SK-N-SH (cell line): ENCODE measurements around the gene FSIP1. TPM values are rescaled to one million over a fixed set of nuclear protein-coding genes. Genes with fewer than 3 reads are reported as not detected.

Experiments
- CTCF ChIA-PET: fragments of 300-600, 350-600 bp; formaldehyde crosslinking; extraction: SDS; loops from one replicate; lab custom pipeline; 2021; lab: Yijun Ruan, JAX
- POLR2A ChIA-PET: fragments of 350-600 bp; sonication (Branson Sonifier 250); formaldehyde crosslinking; extraction: SDS; loops from one replicate; lab custom pipeline; 2020; ENCODE audit warnings: antibody characterized with exemption, inconsistent platforms; lab: Yijun Ruan, JAX
- DNase-seq: peaks from one replicate; pipeline ENCODE4 v3.0.0; 2012
- H2AFZ ChIP-seq: fragments of 200-600 bp; sonication (generic); 2 replicates; pipeline ENCODE4 v1.8.1; 2016; ENCODE audit warnings: antibody characterized with exemption, mild to moderate bottlenecking, low read depth
- H3F3A ChIP-seq: fragments of 200-600 bp; sonication (generic); replicated peaks from 2 replicates; pipeline ENCODE3; 2016; ENCODE audit warnings: antibody characterized with exemption, mild to moderate bottlenecking; ENCODE audit not compliant: insufficient read depth
- H3K27ac ChIP-seq, 2 experiments: fragments of 200-500 bp in 1 of 2; fragments of 200-600 bp in 1 of 2; sonication (Bioruptor generic) in 1 of 2; sonication (generic), shearing (Covaris generic) in 1 of 2; 2 replicates each; pipeline versions ENCODE4 v1.5.1 to v1.6.1; 2014 to 2016; ENCODE audit warnings: low read depth in 2 of 2, inconsistent platforms in 1 of 2, low read length in 1 of 2, mild to moderate bottlenecking in 1 of 2, mixed read lengths in 1 of 2
- H3K27me3 ChIP-seq: fragments of 200-600 bp; sonication (generic), shearing (Covaris generic); 2 replicates; pipeline ENCODE4 v1.6.1; 2016; ENCODE audit warnings: mixed run types; ENCODE audit not compliant: insufficient read depth
- H3K36me3 ChIP-seq, 2 experiments: fragments of 200-500 bp in 1 of 2; fragments of 200-600 bp in 1 of 2; sonication (Bioruptor generic) in 1 of 2; sonication (generic) in 1 of 2; replicated peaks in 1 of 2; 2 replicates each; pipeline versions ENCODE3 to v1.5.1; 2014 to 2016; ENCODE audit warnings: low read length in 1 of 2, mild to moderate bottlenecking in 1 of 2; ENCODE audit not compliant: insufficient read depth in 2 of 2, control insufficient read depth in 1 of 2
- H3K4me1 ChIP-seq, 2 experiments: fragments of 200-500 bp in 1 of 2; fragments of 200-600 bp in 1 of 2; sonication (Bioruptor generic) in 1 of 2; sonication (generic), shearing (Covaris generic) in 1 of 2; 2 replicates each; pipeline versions ENCODE4 v1.5.1 to v1.6.1; 2014 to 2016; ENCODE audit warnings: low read depth in 1 of 2, low read length in 1 of 2, mixed run types in 1 of 2; ENCODE audit not compliant: insufficient read depth in 2 of 2, control insufficient read depth in 1 of 2
- H3K4me2 ChIP-seq: fragments of 200-600 bp; sonication (generic), shearing (Covaris generic); 2 replicates; pipeline ENCODE4 v1.6.1; 2017; ENCODE audit warnings: mixed run types
- H3K4me3 ChIP-seq, 2 experiments: fragments of 200-500 bp in 1 of 2; fragments of 200-600 bp in 1 of 2; sonication (Bioruptor generic) in 1 of 2; sonication (generic), shearing (Covaris generic) in 1 of 2; 2 replicates each; pipeline versions ENCODE4 v1.5.1 to v1.8.1; 2014 to 2016; ENCODE audit warnings: low read depth in 2 of 2, inconsistent platforms in 1 of 2, low read length in 1 of 2, mild to moderate bottlenecking in 1 of 2, mixed read lengths in 1 of 2, moderate library complexity in 1 of 2
- H3K79me2 ChIP-seq: fragments of 200-600 bp; sonication (generic); 2 replicates; pipeline ENCODE4 v1.8.1; 2017; ENCODE audit warnings: mild to moderate bottlenecking; ENCODE audit not compliant: insufficient read depth
- H3K9ac ChIP-seq: fragments of 200-600 bp; sonication (generic); 2 replicates; pipeline ENCODE4 v1.6.1; 2017; ENCODE audit warnings: mixed run types
- H3K9me2 ChIP-seq: fragments of 200-600 bp; sonication (generic); 2 replicates; pipeline ENCODE4 v1.6.1; 2017; ENCODE audit warnings: mixed run types
- H3K9me3 ChIP-seq: fragments of 200-600 bp; sonication (generic); 2 replicates; pipeline ENCODE4 v1.6.1; 2017; ENCODE audit warnings: mixed run types, mild to moderate bottlenecking, moderate library complexity
- H4K20me1 ChIP-seq: fragments of 200-600 bp; sonication (generic); 2 replicates; pipeline ENCODE4 v1.6.1; 2017; ENCODE audit warnings: mild to moderate bottlenecking, mixed run types; ENCODE audit not compliant: insufficient read depth
- CTCF ChIP-seq: fragments of 200-600 bp; sonication (generic); IDR thresholded peaks from 2 replicates; pipeline ENCODE4 v1.6.1; 2017; ENCODE audit warnings: antibody characterized with exemption, mild to moderate bottlenecking, moderate library complexity
- EP300 ChIP-seq, 2 experiments: IDR thresholded peaks; 2 replicates each; pipeline versions ENCODE4 v1.4.0 to v1.6.1; 2012; ENCODE audit warnings: borderline replicate concordance in 1 of 2, low read depth in 1 of 2, low read length in 1 of 2
- EZH2phosphoT487 ChIP-seq: fragments of 200-600 bp; sonication (generic); IDR thresholded peaks from 2 replicates; pipeline ENCODE4 v1.6.1; 2017; ENCODE audit warnings: low read depth, mixed run types, mild to moderate bottlenecking, antibody characterized with exemption, moderate library complexity, borderline replicate concordance
- FOSL2 ChIP-seq: IDR thresholded peaks from 2 replicates; pipeline ENCODE4 v1.4.0; 2012; ENCODE audit warnings: low read depth, mild to moderate bottlenecking, moderate library complexity, borderline replicate concordance
- FOXJ3 ChIP-seq: sonication (generic); formaldehyde crosslinking; IDR thresholded peaks from 2 replicates; pipeline ENCODE4 v1.5.1; 2020; ENCODE audit warnings: mild to moderate bottlenecking, missing genetic modification reagents
- GABPA ChIP-seq: IDR thresholded peaks from 2 replicates; pipeline ENCODE4 v1.4.0; 2012; ENCODE audit warnings: low read depth, mild to moderate bottlenecking
- IRF3 ChIP-seq: fragments of 150-350 bp; IDR thresholded peaks from 2 replicates; pipeline ENCODE4 v1.6.1; 2016; ENCODE audit warnings: mild to moderate bottlenecking, low read depth, low read length
- NFIC ChIP-seq: IDR thresholded peaks from 2 replicates; pipeline ENCODE4 v1.4.0; 2012; ENCODE audit warnings: borderline replicate concordance
- POLR2AphosphoS5 ChIP-seq: IDR thresholded peaks from 2 replicates; pipeline ENCODE4 v1.6.1; 2012; ENCODE audit warnings: low read depth, low read length
- RAD21 ChIP-seq: IDR thresholded peaks from 2 replicates; pipeline ENCODE4 v1.6.1; 2012; ENCODE audit warnings: mild to moderate bottlenecking, low read length
- RCOR1 ChIP-seq: fragments of 150-350 bp; IDR thresholded peaks from 2 replicates; pipeline ENCODE4 v1.6.1; 2017; ENCODE audit warnings: antibody characterized with exemption, low read length
- REST ChIP-seq: IDR thresholded peaks from 2 replicates; pipeline ENCODE4 v1.6.1; 2012; ENCODE audit warnings: mild to moderate bottlenecking, low read depth, low read length, moderate library complexity
- TCF12 ChIP-seq: IDR thresholded peaks from 2 replicates; pipeline ENCODE4 v1.4.0; 2012
- TEAD4 ChIP-seq: IDR thresholded peaks from 2 replicates; pipeline ENCODE4 v1.4.0; 2012; ENCODE audit warnings: mild to moderate bottlenecking, borderline replicate concordance; ENCODE audit not compliant: insufficient read depth
- USF1 ChIP-seq: IDR thresholded peaks from 2 replicates; pipeline ENCODE4 v1.4.0; 2012; ENCODE audit warnings: low read depth, borderline replicate concordance
- YY1 ChIP-seq: IDR thresholded peaks from 2 replicates; pipeline ENCODE4 v1.4.0; 2012; ENCODE audit warnings: low read depth, mild to moderate bottlenecking
- WGBS: methylation state at CpG from one replicate; pipeline ENCODE4 v1.1.6; 2017; ENCODE audit warnings: low lambda C conversion rate; 5-methylcytosine and 5-hydroxymethylcytosine counted together
- polyA plus RNA-seq, 3 experiments: library from polyadenylated mRNA; depleted of rRNA; stranded (reverse); fragments of >200 nt; gene quantifications; 2 replicates each; pipeline ENCODE4 v1.2.3, GENCODE V29; 2012

FSIP1 gene
- polyA plus RNA-seq, 1 of the 3 experiments (the other 2 are of a cell fraction) = 0.43 TPM

- Histone ChIP-seq H4K20me1 (no peaks in the 10 kb centered on the region), H3K36me3 (no peaks in the 10 kb centered on the region), H3K27ac (peak overlapping the region; percentile 53 to 68; a peak in 3 of 4 replicates), H3K9me2 (no peaks in the 10 kb centered on the region), H3K4me3 (no peak overlapping the region), H3K9ac (no peak overlapping the region; the same call in 1 of the 2 replicates), H3K4me1 (peaks cover 4 to 19% of the 10 kb centered on the region in 2 experiments), H3K9me3 (no peaks in the 10 kb centered on the region), H3F3A (peaks cover 19% of the 10 kb centered on the region), H3K4me2 (peak overlapping the region; percentile 26; the same call in 1 of the 2 replicates), H3K27me3 (no peaks in the 10 kb centered on the region), H3K79me2 (no peaks in the 10 kb centered on the region), H2AFZ (peak overlapping the region; percentile 57)
- TF ChIP-seq TEAD4 (peak; percentile 57; the same call in 1 of the 2 replicates), TCF12 (peak; percentile 11; the same call in 1 of the 2 replicates), RAD21 (no peak), GABPA (no peak)
- ChIA-PET POLR2A (no interaction called here), CTCF (interaction anchor here (1.0 to 4.5 kb wide), 5 partner anchors 10 to 90 kb away, joined by 3 to 21 read pairs (median 3); partner anchors contain the start of gene THBS1)
- DNase-seq = no peak
- WGBS = 91% methylated on average over 3 of the region's 3 CpGs
Observed at GRCh38 chr15:39666677-39667076, 116.0 kb downstream of the FSIP1 start.

GRCh38 chr15:39665629-39666250 lies 116.9 kb downstream of the FSIP1 start:
- peaks cover 25% of the 10 kb centered on the region for H3F3A ChIP-seq
- 86% methylated on average over 4 of the region's 4 CpGs for WGBS
- DNase-seq = no peak

More at GRCh38 chr15:39665629-39666250, 116.9 kb downstream of the FSIP1 start:
- H3K9me2 ChIP-seq = no peaks in the 10 kb centered on the region
- no peaks in the 10 kb centered on the region for H3K79me2 ChIP-seq
- H4K20me1 ChIP-seq = no peaks in the 10 kb centered on the region
- peak overlapping the region; percentile 1 to 34; a peak in 2 of 4 replicates for H3K27ac ChIP-seq
- POLR2A ChIA-PET = no interaction called here
- no peak for TF ChIP-seq FOSL2
- no peak for TF ChIP-seq POLR2AphosphoS5
- TF ChIP-seq REST = no peak
- no peak for TF ChIP-seq EP300 (IDR thresholded peaks at IDR 0.05; ENCODE audit: borderline replicate concordance in 1 of 2, low read depth in 1 of 2, low read length in 1 of 2)
- no peak for TF ChIP-seq NFIC
- no peak for TF ChIP-seq IRF3
- TF ChIP-seq RCOR1 = no peak
- TF ChIP-seq YY1 = no peak
- TF ChIP-seq USF1 = no peak
- TF ChIP-seq EZH2phosphoT487 = no peak
- no peak for TF ChIP-seq FOXJ3 (CRISPR knock-in tag)
- TF ChIP-seq CTCF = no peak
- CTCF ChIA-PET = interaction anchor here (1.1 to 4.5 kb wide), 7 partner anchors 11 to 1102 kb away, joined by 3 to 21 read pairs (median 9); partner anchors contain the start of gene RASGRP1
- H3K4me1 ChIP-seq = peaks cover 4 to 22% of the 10 kb centered on the region in 2 experiments
- H3K27me3 ChIP-seq = no peaks in the 10 kb centered on the region
- H2AFZ ChIP-seq = no peak overlapping the region
- no peak overlapping the region for H3K9ac ChIP-seq
- H3K36me3 ChIP-seq = no peaks in the 10 kb centered on the region
- H3K4me3 ChIP-seq = no peak overlapping the region
- no peaks in the 10 kb centered on the region for H3K9me3 ChIP-seq
- peak overlapping the region; percentile 26; the same call in 1 of the 2 replicates for H3K4me2 ChIP-seq
